ENCODE data around the gene TFB1M. TPM values are rescaled to one million over a fixed set of nuclear protein-coding genes. Genes with fewer than 3 reads are reported as not detected.

Gene TFB1M
- total and polyA plus RNA-seq, 2 donors (not counting 3 experiments of a cell fraction or from before 2014, with no cell fraction given), result 12.9 to 35.5 TPM

GRCh38 chr6:155212616-155213380, 101.5 kb downstream of the TFB1M start:
- Histone ChIP-seq H3K9ac (replicated peaks; ENCODE audit: extremely low read depth, insufficient read depth, low read length) (no peak overlapping the region), H3K36me3 (ENCODE audit: control insufficient read depth in 2 of 2, extremely low read depth in 1 of 2, insufficient read depth in 2 of 2, low read length in 2 of 2) (no peaks in the 10 kb centered on the region)

More at GRCh38 chr6:155212616-155213380, 101.5 kb downstream of the TFB1M start:
- no peaks in the 10 kb centered on the region for H3K27me3 ChIP-seq (ENCODE audit: control insufficient read depth in 2 of 2, insufficient read depth in 2 of 2, low read length in 2 of 2)
- no peaks in the 10 kb centered on the region for H4K20me1 ChIP-seq (replicated peaks; ENCODE audit: control insufficient read depth, extremely low read depth, insufficient read depth, low read length)
- H3K4me3 ChIP-seq (replicated peaks in 1 of 3; ENCODE audit: insufficient read depth in 1 of 3, low read depth in 1 of 3, low read length in 3 of 3), result no peak overlapping the region
- no peaks in the 10 kb centered on the region for H3K9me1 ChIP-seq (replicated peaks; ENCODE audit: control insufficient read depth, extremely low read depth, insufficient read depth, low read length)
- ChIA-PET POLR2A (interaction anchor here (0.6 kb wide), 1 partner anchor 401 kb away, joined by 4 read pairs; no protein-coding TSS in a partner anchor), CTCF (interaction anchor here (0.8 to 1.8 kb wide), 5 partner anchors 9 to 345 kb away, joined by 3 to 9 read pairs (median 4); no protein-coding TSS in a partner anchor)
- no peaks in the 10 kb centered on the region for H3K9me3 ChIP-seq (replicated peaks; ENCODE audit: control insufficient read depth, insufficient read depth, low read length)
- H3K27ac ChIP-seq (ENCODE audit: insufficient read depth, low read depth, low read length), result no peak overlapping the region
- no TSS peak for BruUV-seq (replicated peaks)
- H2AFZ ChIP-seq (ENCODE audit: low read depth, low read length), result no peak overlapping the region
- no peaks in the 10 kb centered on the region for H3K79me2 ChIP-seq (ENCODE audit: control insufficient read depth, insufficient read depth, low read length)
- no peaks in the 10 kb centered on the region for H3K4me1 ChIP-seq (ENCODE audit: control insufficient read depth, extremely low read depth, insufficient read depth, low read length)
- no peak for FAIRE-seq
- TF ChIP-seq FOS (IDR thresholded peaks at IDR 0.05; ENCODE audit: borderline replicate concordance, insufficient read depth, low read length) (no peak), MYC (IDR thresholded peaks at IDR 0.05; ENCODE audit: low read depth, low read length) (no peak), POLR2A (IDR thresholded peaks at IDR 0.05; ENCODE audit: low read depth, low read length) (no peak), GATA2 (IDR thresholded peaks at IDR 0.05; ENCODE audit: insufficient read depth, insufficient read length, low read depth, low read length) (no peak), EZH2 (IDR thresholded peaks at IDR 0.05; ENCODE audit: borderline replicate concordance, low read depth, low read length, severe bottlenecking) (no peak), MAX (IDR thresholded peaks at IDR 0.05; ENCODE audit: insufficient read depth, insufficient read length) (no peak), POLR2AphosphoS5 (IDR thresholded peaks at IDR 0.05; ENCODE audit: insufficient read depth, low read depth, low read length) (no peak), CTCF (IDR thresholded peaks at IDR 0.05; ENCODE audit: extremely low read depth in 1 of 2, insufficient read depth in 1 of 2, low read depth in 1 of 2, low read length in 2 of 2) (no peak), JUN (IDR thresholded peaks at IDR 0.05; ENCODE audit: borderline replicate concordance, insufficient read depth, insufficient read length, low read depth) (no peak)
- intact Hi-C loops (cut with micrococcal nuclease), result no loop called here
- no peak for DNase-seq (ENCODE audit: low read depth, low spot score)
- H3K4me2 ChIP-seq (ENCODE audit: insufficient read depth, low read length), result no peak overlapping the region
- dilution Hi-C loops (cut with MboI; ENCODE audit: extremely low pct_ligation_motif_present, low sequenced_read_pairs), result no loop called here

All from endothelial cell of umbilical vein (primary cell).